IPS DF 19.7 (cell line): ENCODE results near the gene FLT3LG.

ENCODE experiments used
- DNase-seq: peaks from one replicate; pipeline ENCODE4 v3.0.0-alpha.2; 2013; ENCODE audit warnings: low read depth, low spot score

Gene FLT3LG

GRCh38 chr19:49473868-49474541 lies at the start of gene FLT3LG:
FLT3LG (plus strand) TSS chr19:49474215; CDS start chr19:49474640, 425 bp downstream.
- DNase-seq, result no peak

GRCh38 chr19:49425178-49425577 lies 48.8 kb upstream of the FLT3LG start, which contains the start of gene GFY:
GFY (plus strand) TSS chr19:49425388; CDS start chr19:49426431, 1,043 bp downstream.
- DNase-seq, result no peak

- DNase-seq, result no peak
Observed at GRCh38 chr19:49425922-49426592, 48.0 kb upstream of the FLT3LG start.

- no peak for DNase-seq
Observed at GRCh38 chr19:49427339-49427738, 46.7 kb upstream of the FLT3LG start.

- DNase-seq, result no peak
Observed at GRCh38 chr19:49427855-49428546, 46.0 kb upstream of the FLT3LG start.

GRCh38 chr19:49428547-49429451 lies 45.2 kb upstream of the FLT3LG start:
- no peak for DNase-seq

- no peak for DNase-seq
Observed at GRCh38 chr19:49430172-49430677, 43.8 kb upstream of the FLT3LG start.

GRCh38 chr19:49430678-49431329 lies 43.2 kb upstream of the FLT3LG start:
- DNase-seq, result no peak

- DNase-seq, result no peak
Observed at GRCh38 chr19:49431330-49431749, 42.7 kb upstream of the FLT3LG start.

- DNase-seq, result no peak
Observed at GRCh38 chr19:49432141-49433073, 41.6 kb upstream of the FLT3LG start.

- DNase-seq, result no peak
Observed at GRCh38 chr19:49433240-49433901, 40.6 kb upstream of the FLT3LG start.

GRCh38 chr19:49434907-49435583 lies 39.0 kb upstream of the FLT3LG start:
- DNase-seq, result no peak

GRCh38 chr19:49435670-49436069 lies 38.3 kb upstream of the FLT3LG start:
- DNase-seq, result no peak

GRCh38 chr19:49436381-49437017 lies 37.5 kb upstream of the FLT3LG start:
- no peak for DNase-seq

GRCh38 chr19:49437231-49437630 lies 36.8 kb upstream of the FLT3LG start:
- DNase-seq, result no peak

GRCh38 chr19:49438261-49438660 lies 35.8 kb upstream of the FLT3LG start:
- no peak for DNase-seq

- DNase-seq, result no peak
Observed at GRCh38 chr19:49439836-49440235, 34.2 kb upstream of the FLT3LG start.
